Panc1 (cell line): Measurements from ENCODE around the gene NFATC1. TPM values are rescaled to one million over a fixed set of nuclear protein-coding genes. Genes with fewer than 3 reads are reported as not detected.

ENCODE experiments used
- ATAC-seq: fragments of 200-7000 bp; cut with Tn5 transposase; 2 replicates; pipeline ENCODE4 v1.9.1; 2020; ENCODE audit warnings: mild to moderate bottlenecking, moderate library complexity
- BruUV-seq: library from RNA; stranded (reverse); fragments of 400-500 nt; replicated peaks from 2 replicates; lab custom pipeline; 2021; lab: Mats Ljungman, UMichigan
- CTCF ChIA-PET: fragments of 300-600 bp; sonication (Branson Sonifier 250); formaldehyde crosslinking; loops from one replicate; lab custom pipeline; 2022; ENCODE audit warnings: antibody characterized with exemption; lab: Charles Lee
- POLR2A ChIA-PET: fragments of 300-600 bp; sonication (Branson Sonifier 250); formaldehyde crosslinking; loops from one replicate; lab custom pipeline; 2022; ENCODE audit warnings: antibody characterized with exemption; lab: Charles Lee
- DNase-seq: peaks from one replicate; pipeline ENCODE4 v3.0.0-alpha.2; 2010; ENCODE audit warnings: low read depth, low spot score
- H3K27ac ChIP-seq: 2 replicates; pipeline ENCODE4 v1.5.1; 2011; ENCODE audit warnings: mild to moderate bottlenecking, low read length, inconsistent platforms
- H3K27me3 ChIP-seq: fragments of 200-500 bp; sonication (Bioruptor generic); 2 replicates; pipeline ENCODE4 v1.6.0; 2014; ENCODE audit warnings: low read length, inconsistent platforms; ENCODE audit not compliant: control insufficient read depth, insufficient read depth
- H3K36me3 ChIP-seq: fragments of 200-500 bp; sonication (Bioruptor generic); 2 replicates; pipeline ENCODE4 v1.5.1; 2014; ENCODE audit warnings: inconsistent platforms, mild to moderate bottlenecking, low read length, moderate library complexity; ENCODE audit not compliant: control insufficient read depth, insufficient read depth
- H3K4me1 ChIP-seq: 2 replicates; pipeline ENCODE4 v1.5.1; 2011; ENCODE audit warnings: inconsistent platforms, mild to moderate bottlenecking, low read length, moderate library complexity; ENCODE audit not compliant: control insufficient read depth, insufficient read depth
- H3K4me3 ChIP-seq, 2 experiments: 2 replicates each; pipeline ENCODE4 v1.5.1; 2011 to 2012; ENCODE audit warnings: low read depth in 2 of 2, low read length in 2 of 2, mild to moderate bottlenecking in 2 of 2, inconsistent platforms in 1 of 2, moderate library complexity in 1 of 2
- H3K9me3 ChIP-seq: fragments of 200-500 bp; sonication (Bioruptor generic); 2 replicates; pipeline ENCODE4 v1.5.1; 2014; ENCODE audit warnings: low read depth, mild to moderate bottlenecking, inconsistent platforms, low read length, moderate library complexity; ENCODE audit not compliant: control insufficient read depth, insufficient read depth
- CTCF ChIP-seq: fragments of 450-650 bp; IDR thresholded peaks from 2 replicates; pipeline ENCODE4 v1.5.1; 2017; ENCODE audit warnings: mild to moderate bottlenecking
- POLR2AphosphoS5 ChIP-seq: IDR thresholded peaks from 2 replicates; pipeline ENCODE4 v1.6.1; 2012; ENCODE audit warnings: mild to moderate bottlenecking, low read depth, low read length, moderate library complexity
- SIN3A ChIP-seq: IDR thresholded peaks from 2 replicates; pipeline ENCODE4 v1.6.1; 2012; ENCODE audit warnings: low read depth, mild to moderate bottlenecking, low read length, moderate library complexity, borderline replicate concordance; ENCODE audit not compliant: insufficient read depth
- TCF7L2 ChIP-seq: IDR thresholded peaks from 2 replicates; pipeline ENCODE4 v1.6.1; 2011; ENCODE audit warnings: mild to moderate bottlenecking, low read depth, low read length, inconsistent platforms
- in situ Hi-C: cut with HindIII; loops from 2 replicates; pipeline ENCODE4 v1.10.0; 2016; ENCODE audit warnings: low sequenced_read_pairs, low pct_unique_long_range_greater_than_20kb
- intact Hi-C: fragments of 100-400 bp; cut with micrococcal nuclease; formaldehyde crosslinking; loops from one replicate; pipeline ENCODE4 v1.10.0; 2022; ENCODE audit not compliant: unreplicated experiment
- total RNA-seq: library from RNA; stranded (reverse); gene quantifications from one replicate; pipeline ENCODE4 v1.2.1, GENCODE V29; 2021; ENCODE audit not compliant: unreplicated experiment
- TF ChIP-seq, protein P1 (sequence below), 2 experiments: IDR thresholded peaks; 2 replicates each; pipeline ENCODE4 v1.6.1; 2011 to 2012; ENCODE audit warnings: low read depth in 2 of 2, control low read depth in 1 of 2, low read length in 1 of 2, mild to moderate bottlenecking in 1 of 2, moderate library complexity in 1 of 2; ENCODE audit not compliant: insufficient read depth in 1 of 2

Gene NFATC1
- total RNA-seq, 1 experiment from 2014 or later: 30.8 TPM

DNA sequence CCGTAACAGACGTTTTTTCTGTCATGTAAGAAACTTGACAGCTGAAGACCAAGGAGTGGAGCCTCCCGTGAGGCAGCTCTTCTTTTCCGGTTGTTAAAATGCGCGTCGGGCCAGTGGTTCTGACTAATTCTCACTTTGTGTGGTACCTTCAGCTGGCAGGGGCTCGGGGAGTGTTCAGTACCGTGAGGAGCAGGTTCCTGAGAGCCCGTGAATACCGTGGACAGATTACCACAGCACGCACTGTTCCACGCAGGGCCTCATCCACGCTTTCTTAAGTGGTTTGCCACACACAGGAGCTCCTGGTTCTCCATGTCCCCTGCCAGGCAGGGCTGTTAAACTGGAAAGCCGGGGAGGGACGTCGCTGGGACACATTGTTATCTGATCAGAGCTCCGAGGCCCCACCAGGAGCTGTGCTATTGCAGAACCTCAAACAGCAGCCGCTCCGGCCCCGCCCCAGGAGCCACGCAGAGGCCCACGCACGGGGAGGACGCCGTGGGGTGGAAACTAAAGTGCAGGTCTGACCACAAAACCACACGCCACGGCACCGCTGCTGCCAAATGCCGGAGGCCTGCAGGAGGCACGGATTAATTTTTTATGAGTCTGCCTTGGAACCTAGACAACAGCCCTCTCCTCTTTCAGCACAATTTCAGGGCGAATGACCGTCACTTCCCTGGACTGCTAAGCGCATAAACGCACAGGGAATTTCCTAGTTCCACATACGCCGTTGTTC lies 43.3 kb downstream of the NFATC1 start:
- Histone ChIP-seq H3K27me3 (no peaks in the 10 kb centered on the region), H3K4me1 (no peaks in the 10 kb centered on the region), H3K9me3 (no peaks in the 10 kb centered on the region), H3K36me3 (no peaks in the 10 kb centered on the region), H3K27ac (no peak overlapping the region), H3K4me3 (no peak overlapping the region)
- intact Hi-C loops: no loop called here
- TF ChIP-seq POLR2AphosphoS5 (no peak), CTCF (no peak), TCF7L2 (no peak), SIN3A (no peak)
- TF ChIP-seq, protein P1, sequence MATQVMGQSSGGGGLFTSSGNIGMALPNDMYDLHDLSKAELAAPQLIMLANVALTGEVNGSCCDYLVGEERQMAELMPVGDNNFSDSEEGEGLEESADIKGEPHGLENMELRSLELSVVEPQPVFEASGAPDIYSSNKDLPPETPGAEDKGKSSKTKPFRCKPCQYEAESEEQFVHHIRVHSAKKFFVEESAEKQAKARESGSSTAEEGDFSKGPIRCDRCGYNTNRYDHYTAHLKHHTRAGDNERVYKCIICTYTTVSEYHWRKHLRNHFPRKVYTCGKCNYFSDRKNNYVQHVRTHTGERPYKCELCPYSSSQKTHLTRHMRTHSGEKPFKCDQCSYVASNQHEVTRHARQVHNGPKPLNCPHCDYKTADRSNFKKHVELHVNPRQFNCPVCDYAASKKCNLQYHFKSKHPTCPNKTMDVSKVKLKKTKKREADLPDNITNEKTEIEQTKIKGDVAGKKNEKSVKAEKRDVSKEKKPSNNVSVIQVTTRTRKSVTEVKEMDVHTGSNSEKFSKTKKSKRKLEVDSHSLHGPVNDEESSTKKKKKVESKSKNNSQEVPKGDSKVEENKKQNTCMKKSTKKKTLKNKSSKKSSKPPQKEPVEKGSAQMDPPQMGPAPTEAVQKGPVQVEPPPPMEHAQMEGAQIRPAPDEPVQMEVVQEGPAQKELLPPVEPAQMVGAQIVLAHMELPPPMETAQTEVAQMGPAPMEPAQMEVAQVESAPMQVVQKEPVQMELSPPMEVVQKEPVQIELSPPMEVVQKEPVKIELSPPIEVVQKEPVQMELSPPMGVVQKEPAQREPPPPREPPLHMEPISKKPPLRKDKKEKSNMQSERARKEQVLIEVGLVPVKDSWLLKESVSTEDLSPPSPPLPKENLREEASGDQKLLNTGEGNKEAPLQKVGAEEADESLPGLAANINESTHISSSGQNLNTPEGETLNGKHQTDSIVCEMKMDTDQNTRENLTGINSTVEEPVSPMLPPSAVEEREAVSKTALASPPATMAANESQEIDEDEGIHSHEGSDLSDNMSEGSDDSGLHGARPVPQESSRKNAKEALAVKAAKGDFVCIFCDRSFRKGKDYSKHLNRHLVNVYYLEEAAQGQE (IDR thresholded peaks at IDR 0.05; ENCODE audit: insufficient read depth in 1 of 2, low read depth in 2 of 2, low read length in 1 of 2): no peak
- ChIA-PET POLR2A (no interaction called here), CTCF (no interaction called here)
- no TSS peak for BruUV-seq
- DNase-seq (no peak), ATAC-seq (no peak)
- in situ Hi-C loops: no loop called here

DNA sequence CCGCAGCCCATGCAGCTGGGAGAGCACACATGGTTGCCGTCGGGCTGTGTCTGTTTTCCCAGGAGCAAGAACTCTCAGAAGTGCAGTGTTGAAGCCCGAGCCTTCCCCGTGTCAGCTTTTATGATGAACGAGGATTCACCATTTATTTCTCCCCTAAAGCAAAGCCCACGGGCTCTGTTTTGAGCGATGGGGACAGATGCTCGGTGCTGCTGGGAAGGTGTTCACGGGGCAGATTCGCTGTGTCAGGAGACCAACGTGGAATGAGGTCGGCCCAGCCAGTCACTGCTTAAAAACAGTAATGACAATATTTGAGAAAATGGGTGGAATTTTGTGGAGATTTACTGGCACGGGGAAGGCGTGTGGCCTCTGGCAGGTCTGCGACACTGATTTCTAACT lies 43.9 kb downstream of the NFATC1 start:
- H3K27me3 ChIP-seq: no peaks in the 10 kb centered on the region
- H3K27ac ChIP-seq: no peak overlapping the region
- H3K9me3 ChIP-seq: no peaks in the 10 kb centered on the region
- H3K36me3 ChIP-seq: no peaks in the 10 kb centered on the region
- ChIA-PET CTCF (no interaction called here), POLR2A (no interaction called here)
- intact Hi-C loops: no loop called here
- no peaks in the 10 kb centered on the region for H3K4me1 ChIP-seq
- BruUV-seq: no TSS peak
- in situ Hi-C loops: no loop called here
- no peak overlapping the region for H3K4me3 ChIP-seq
- DNase-seq: no peak
- no peak for TF ChIP-seq POLR2AphosphoS5
- TF ChIP-seq TCF7L2: no peak
- no peak for ATAC-seq
